Retinal pigment epithelial cell (primary cell): Measurements from ENCODE around the gene BRME1.

Source experiments
- DNase-seq: peaks from one replicate; pipeline ENCODE4 v3.0.0-alpha.2; 2010; ENCODE audit warnings: low read depth
- H3K4me3 ChIP-seq: 2 replicates; pipeline ENCODE4 v1.5.1; 2011; ENCODE audit warnings: mild to moderate bottlenecking, low read length, control low read depth, moderate library complexity
- CTCF ChIP-seq: conservative IDR thresholded peaks from 2 replicates; pipeline ENCODE4 v1.5.1; 2011; ENCODE audit warnings: low read depth, low read length, control low read depth, inconsistent platforms

The BRME1 gene

GRCh38 chr19:13866463-13867046 is 39.4 kb downstream of the BRME1 start:
- no peak for TF ChIP-seq CTCF
- peak overlapping the region; percentile 64 for H3K4me3 ChIP-seq
- no peak for DNase-seq

GRCh38 chr19:13865571-13866462 is 40.1 kb downstream of the BRME1 start:
- TF ChIP-seq CTCF: no peak
- DNase-seq: no peak
- peak overlapping the region; percentile 64 for H3K4me3 ChIP-seq

GRCh38 chr19:13864667-13865570 is 41.0 kb downstream of the BRME1 start:
- TF ChIP-seq CTCF: no peak
- DNase-seq: no peak
- peak overlapping the region; percentile 64 for H3K4me3 ChIP-seq

- TF ChIP-seq CTCF: no peak
- H3K4me3 ChIP-seq: no peak overlapping the region
- no peak for DNase-seq
Measured at GRCh38 chr19:13864046-13864666, 41.8 kb downstream of the BRME1 start.

- DNase-seq: peak; percentile 83
- peak overlapping the region; percentile 55 for H3K4me3 ChIP-seq
- TF ChIP-seq CTCF: peak; percentile 88
Measured at GRCh38 chr19:13861714-13862531, 44.0 kb downstream of the BRME1 start.

- DNase-seq: no peak
- no peak for TF ChIP-seq CTCF
- H3K4me3 ChIP-seq: peak overlapping the region; percentile 55
Measured at GRCh38 chr19:13861392-13861713, 44.6 kb downstream of the BRME1 start.
